SIG-M5 treated with dmso at 0.1 percent for 504 hours (cell line): Measurements from ENCODE around the gene PRKCSH.
"Not testable (repeated sequence)": the region's sequence is repeated elsewhere in the genome, so short reads cannot be mapped to it uniquely, and the experiment has no call there.

Experiments used
- DNase-seq: peaks from one replicate; lab custom pipeline; 2025; ENCODE audit not compliant: unreplicated experiment; lab: John Stamatoyannopoulos, UW

Gene PRKCSH

GRCh38 chr19:11448410-11448809 is 13.0 kb downstream of the PRKCSH start:
- DNase-seq = no peak

- no peak for DNase-seq
Measured at GRCh38 chr19:11448923-11449554, 13.6 kb downstream of the PRKCSH start.

GRCh38 chr19:11450570-11451326 is 15.3 kb downstream of the PRKCSH start:
- DNase-seq = no peak

GRCh38 chr19:11451327-11451870 is 16.0 kb downstream of the PRKCSH start:
- DNase-seq = no peak

- DNase-seq = no peak
Measured at GRCh38 chr19:11451871-11452619, 16.6 kb downstream of the PRKCSH start.

GRCh38 chr19:11452620-11453310 is 17.3 kb downstream of the PRKCSH start:
- no peak for DNase-seq

- DNase-seq = no peak
Measured at GRCh38 chr19:11453468-11454341, 18.3 kb downstream of the PRKCSH start.

- not testable (repeated sequence) for DNase-seq
Measured at GRCh38 chr19:11455233-11455554, 19.8 kb downstream of the PRKCSH start.

- no peak for DNase-seq
Measured at GRCh38 chr19:11456659-11457058, 21.2 kb downstream of the PRKCSH start.

GRCh38 chr19:11457115-11457514 is 21.7 kb downstream of the PRKCSH start:
- no peak for DNase-seq

- DNase-seq = no peak
Measured at GRCh38 chr19:11457831-11458230, 22.4 kb downstream of the PRKCSH start.

GRCh38 chr19:11458236-11458900 is 22.9 kb downstream of the PRKCSH start:
- no peak for DNase-seq

GRCh38 chr19:11458912-11459311 is 23.5 kb downstream of the PRKCSH start:
- not testable (repeated sequence) for DNase-seq

- DNase-seq = no peak
Measured at GRCh38 chr19:11460207-11460606, 24.8 kb downstream of the PRKCSH start.

GRCh38 chr19:11461453-11461852 is 26.0 kb downstream of the PRKCSH start:
- no peak for DNase-seq

GRCh38 chr19:11463391-11463790 is 28.0 kb downstream of the PRKCSH start:
- DNase-seq = no peak

- DNase-seq = no peak
Measured at GRCh38 chr19:11464333-11465265, 29.2 kb downstream of the PRKCSH start.

- no peak for DNase-seq
Measured at GRCh38 chr19:11465600-11465999, 30.2 kb downstream of the PRKCSH start.
